ENCODE measurements around the gene ASCC1. TPM values are rescaled to one million over a fixed set of nuclear protein-coding genes. Genes with fewer than 3 reads are reported as not detected.

The ASCC1 gene
- total RNA-seq, 2 experiments from 2014 or later = 16.5 to 19.0 TPM

GRCh38 chr10:72253578-72253977, 37.5 kb upstream of the ASCC1 start:
- ATAC-seq (ENCODE audit: poor library complexity) = no peak
- Histone ChIP-seq H3K4me1 (ENCODE audit: insufficient read depth, low read length) (peaks cover 90% of the 10 kb centered on the region), H3K27me3 (ENCODE audit: control insufficient read depth in 1 of 2, insufficient read depth in 2 of 2, low read length in 2 of 2) (no peaks in the 10 kb centered on the region), H3K9me3 (ENCODE audit: control insufficient read depth in 1 of 2, insufficient read depth in 1 of 2, low read length in 2 of 2) (no peaks in the 10 kb centered on the region), H3K27ac (ENCODE audit: low read depth in 1 of 2, low read length in 2 of 2) (no peak overlapping the region), H3K4me3 (ENCODE audit: low read length) (no peak overlapping the region), H3K36me3 (ENCODE audit: insufficient read depth, low read length) (no peaks in the 10 kb centered on the region)
- no peaks in the 10 kb centered on the region for H3K27me3 Mint-ChIP-seq
- intact Hi-C loops (cut with DNase I, micrococcal nuclease) = no loop called here
- ChIA-PET POLR2A (interaction anchor here (1.1 to 1.8 kb wide), 2 partner anchors 21 to 83 kb away, joined by 3 to 5 read pairs; no protein-coding TSS in a partner anchor), CTCF (interaction anchor here (0.6 kb wide), 1 partner anchor 30 kb away, joined by 3 read pairs; no protein-coding TSS in a partner anchor)
- no peaks in the 10 kb centered on the region for H3K9me3 Mint-ChIP-seq
- peak overlapping the region; percentile 76 for H3K27ac Mint-ChIP-seq
- peaks cover 74% of the 10 kb centered on the region for H3K4me1 Mint-ChIP-seq (ENCODE audit: low read depth)
- DNase-seq = no peak
- TF ChIP-seq CTCF (IDR thresholded peaks at IDR 0.05) = no peak
- peak overlapping the region; percentile 34 for H3K4me3 Mint-ChIP-seq
- no peaks in the 10 kb centered on the region for H3K36me3 Mint-ChIP-seq (ENCODE audit: low read depth)

- Histone ChIP-seq H3K27me3 (ENCODE audit: control insufficient read depth in 1 of 2, insufficient read depth in 2 of 2, low read length in 2 of 2) (no peaks in the 10 kb centered on the region), H3K36me3 (ENCODE audit: insufficient read depth, low read length) (no peaks in the 10 kb centered on the region), H3K4me3 (ENCODE audit: low read length) (no peak overlapping the region), H3K4me1 (ENCODE audit: insufficient read depth, low read length) (peaks cover 92% of the 10 kb centered on the region), H3K9me3 (ENCODE audit: control insufficient read depth in 1 of 2, insufficient read depth in 1 of 2, low read length in 2 of 2) (no peaks in the 10 kb centered on the region), H3K27ac (ENCODE audit: low read depth in 1 of 2, low read length in 2 of 2) (no peak overlapping the region)
- Mint-ChIP-seq H3K27me3 (no peaks in the 10 kb centered on the region), H3K36me3 (ENCODE audit: low read depth) (no peaks in the 10 kb centered on the region), H3K9me3 (no peaks in the 10 kb centered on the region), H3K4me3 (peak overlapping the region; percentile 34), H3K27ac (peak overlapping the region; percentile 76), H3K4me1 (ENCODE audit: low read depth) (peaks cover 78% of the 10 kb centered on the region)
- ChIA-PET POLR2A (interaction anchor here (1.1 kb wide), 1 partner anchor 83 kb away, joined by 3 read pairs; no protein-coding TSS in a partner anchor), CTCF (interaction anchor here (0.6 kb wide), 1 partner anchor 30 kb away, joined by 3 read pairs; no protein-coding TSS in a partner anchor)
- no peak for ATAC-seq (ENCODE audit: poor library complexity)
- no peak for DNase-seq
- no peak for TF ChIP-seq CTCF (IDR thresholded peaks at IDR 0.05)
- intact Hi-C loops (cut with DNase I, micrococcal nuclease) = no loop called here
Observed at GRCh38 chr10:72252972-72253371, 36.9 kb upstream of the ASCC1 start.

- Histone ChIP-seq H3K27ac (ENCODE audit: low read depth in 1 of 2, low read length in 2 of 2) (no peak overlapping the region), H3K36me3 (ENCODE audit: insufficient read depth, low read length) (no peaks in the 10 kb centered on the region), H3K9me3 (ENCODE audit: control insufficient read depth in 1 of 2, insufficient read depth in 1 of 2, low read length in 2 of 2) (no peaks in the 10 kb centered on the region), H3K4me3 (ENCODE audit: low read length) (no peak overlapping the region), H3K27me3 (ENCODE audit: control insufficient read depth in 1 of 2, insufficient read depth in 2 of 2, low read length in 2 of 2) (no peaks in the 10 kb centered on the region), H3K4me1 (ENCODE audit: insufficient read depth, low read length) (peaks cover 97% of the 10 kb centered on the region)
- peaks cover 81% of the 10 kb centered on the region for H3K4me1 Mint-ChIP-seq (ENCODE audit: low read depth)
- no peak for TF ChIP-seq CTCF (IDR thresholded peaks at IDR 0.05)
- CTCF ChIA-PET = no interaction called here
- H3K4me3 Mint-ChIP-seq = peak overlapping the region; percentile 49
- ATAC-seq (ENCODE audit: poor library complexity) (no peak), DNase-seq (no peak)
- H3K27me3 Mint-ChIP-seq = no peaks in the 10 kb centered on the region
- intact Hi-C loops (cut with DNase I, micrococcal nuclease) = loop anchor here in 1 of 2 experiments (2.0 kb wide), 1 partner anchor 19 kb away; no protein-coding TSS in a partner anchor
- no peaks in the 10 kb centered on the region for H3K9me3 Mint-ChIP-seq
- H3K27ac Mint-ChIP-seq = peak overlapping the region; percentile 75
- POLR2A ChIA-PET = no interaction called here
- H3K36me3 Mint-ChIP-seq (ENCODE audit: low read depth) = no peaks in the 10 kb centered on the region
Observed at GRCh38 chr10:72251635-72252034, 35.6 kb upstream of the ASCC1 start.
